ENCODE results near the gene EFHC2. TPM values are rescaled to one million over a fixed set of nuclear protein-coding genes. Genes with fewer than 3 reads are reported as not detected.

The EFHC2 gene
- total RNA-seq, 2 experiments from 2014 or later, result not detected

GRCh38 chrX:44099366-44099765, 244.1 kb downstream of the EFHC2 start:
- Histone ChIP-seq H3K36me3 (ENCODE audit: insufficient read depth, low read length) (no peaks in the 10 kb centered on the region), H3K9me3 (ENCODE audit: low read length) (no peaks in the 10 kb centered on the region), H3K9me2 (ENCODE audit: insufficient read depth, low read length) (no peaks in the 10 kb centered on the region), H3K27ac (ENCODE audit: low read depth, low read length, poor library complexity, severe bottlenecking) (no peak overlapping the region), H3K4me2 (ENCODE audit: low read length) (no peak overlapping the region), H4K20me1 (ENCODE audit: insufficient read depth, low read length) (no peaks in the 10 kb centered on the region), H3K79me2 (ENCODE audit: insufficient read depth, low read depth, low read length) (no peaks in the 10 kb centered on the region), H3K4me3 (ENCODE audit: low read depth, low read length, poor library complexity, severe bottlenecking) (no peak overlapping the region), H2AFZ (ENCODE audit: low read length) (no peak overlapping the region), H3K4me1 (ENCODE audit: insufficient read depth, low read length, poor library complexity, severe bottlenecking) (no peaks in the 10 kb centered on the region)
- ChIA-PET CTCF (ENCODE audit: unreplicated experiment) (no interaction called here), POLR2A (no interaction called here)
- no peak for DNase-seq (ENCODE audit: low spot score)
- TF ChIP-seq CTCF (conservative IDR thresholded peaks at IDR 0.05; ENCODE audit: low read length), result no peak
- TF ChIP-seq EZH2phosphoT487 (IDR thresholded peaks at IDR 0.05; ENCODE audit: borderline replicate concordance, low read depth, low read length), result no peak
- intact Hi-C loops (cut with micrococcal nuclease; ENCODE audit: unreplicated experiment), result no loop called here
- no TSS peak for BruUV-seq (replicated peaks)

Other genes starting within 250 kb of the EFHC2 start
- gene FUNDC1, start 199.2 kb upstream of the EFHC2 start, total RNA-seq (2014; rRNA removed; shearing (Covaris generic)), result 10.2 and 15.5 TPM in 2 replicates
- gene FUNDC1, start 199.2 kb upstream of the EFHC2 start, total RNA-seq (2022), result 13.1 and 13.5 TPM in 2 replicates